ENCODE measurements around the gene RNF26.

RNF26 gene

DNA sequence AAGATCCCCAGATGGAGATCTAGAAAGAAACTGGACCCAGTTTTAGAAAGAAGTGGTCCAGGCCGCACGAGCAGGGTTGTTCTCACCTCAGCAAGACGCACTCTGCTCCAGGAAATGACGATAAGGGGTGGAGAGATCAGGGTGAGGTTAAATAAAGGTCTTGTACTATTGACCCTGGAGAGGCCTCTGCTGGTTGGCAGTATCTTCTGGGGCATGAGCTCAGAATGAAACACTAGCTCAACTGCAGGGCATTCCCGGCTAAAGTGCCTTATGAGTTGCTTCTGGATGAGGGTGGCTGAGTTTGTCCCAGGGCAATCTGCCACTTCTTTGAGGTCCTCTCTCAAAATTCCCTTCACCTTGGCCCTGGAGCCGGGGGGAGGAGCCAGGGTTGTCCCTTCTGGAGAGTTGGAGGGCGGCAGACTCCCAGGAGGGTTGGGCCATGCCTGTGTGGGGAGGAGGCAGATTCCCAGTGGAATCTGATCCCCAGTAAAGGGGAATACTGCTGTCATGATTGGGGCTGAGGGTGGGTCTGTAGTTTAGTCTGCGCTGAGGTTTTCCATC lies 36.2 kb downstream of the RNF26 start:
- peaks cover 2% of the 10 kb centered on the region; the same call in 1 of the 2 replicates for H3K4me1 ChIP-seq (ENCODE audit: control insufficient read depth, insufficient read depth, low read length)
- POLR2A ChIA-PET, result interaction anchor here (0.9 to 1.5 kb wide), 3 partner anchors 10 to 276 kb away, joined by 3 to 4 read pairs (median 4); no protein-coding TSS in a partner anchor

DNA sequence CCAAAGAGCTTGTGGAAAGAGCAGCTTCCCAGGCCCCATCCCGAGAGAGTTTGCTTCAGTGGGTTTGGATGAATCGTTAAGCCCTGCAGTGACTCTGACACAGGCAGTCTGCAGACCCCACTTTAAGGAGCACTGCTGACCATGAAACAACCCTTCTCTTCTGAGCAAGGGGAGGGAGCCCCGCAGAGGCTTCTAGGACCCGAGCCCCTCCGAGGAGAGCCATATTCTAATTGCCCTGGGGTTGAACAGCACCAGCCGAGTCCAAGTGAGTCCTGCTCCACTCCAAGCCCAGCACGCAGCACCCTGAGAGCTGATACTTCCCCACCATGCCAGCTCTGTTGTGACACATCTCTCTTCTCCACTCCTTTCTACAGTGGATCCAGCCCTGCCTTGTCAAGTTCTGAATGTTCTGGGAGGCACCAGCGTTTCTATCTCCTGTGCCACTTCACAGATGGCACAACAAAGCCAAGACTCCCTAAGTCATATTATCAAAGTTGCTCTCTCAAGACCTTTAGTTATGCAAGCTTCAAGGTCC lies 36.8 kb downstream of the RNF26 start:
- Histone ChIP-seq H3K36me3 (ENCODE audit: control insufficient read depth in 2 of 2, insufficient read depth in 1 of 2, low read length in 2 of 2) (no peaks in the 10 kb centered on the region), H3K4me3 (ENCODE audit: low read depth, low read length) (no peak overlapping the region), H3K4me1 (ENCODE audit: control insufficient read depth, insufficient read depth, low read length) (peaks cover 2% of the 10 kb centered on the region; the same call in 1 of the 2 replicates), H3K9me3 (ENCODE audit: control insufficient read depth, insufficient read depth, low read depth, low read length) (no peaks in the 10 kb centered on the region), H3K27ac (ENCODE audit: extremely low read depth, low read depth, low read length) (no peak overlapping the region)
- POLR2A ChIA-PET, result interaction anchor here (0.9 to 1.5 kb wide), 3 partner anchors 10 to 276 kb away, joined by 3 to 4 read pairs (median 4); no protein-coding TSS in a partner anchor
- CTCF ChIA-PET, result interaction anchor here (0.5 to 5.4 kb wide), 9 partner anchors 9 to 756 kb away, joined by 3 to 59 read pairs (median 5); partner anchors contain the start of genes C1QTNF5 and USP2
- TF ChIP-seq, protein P1, sequence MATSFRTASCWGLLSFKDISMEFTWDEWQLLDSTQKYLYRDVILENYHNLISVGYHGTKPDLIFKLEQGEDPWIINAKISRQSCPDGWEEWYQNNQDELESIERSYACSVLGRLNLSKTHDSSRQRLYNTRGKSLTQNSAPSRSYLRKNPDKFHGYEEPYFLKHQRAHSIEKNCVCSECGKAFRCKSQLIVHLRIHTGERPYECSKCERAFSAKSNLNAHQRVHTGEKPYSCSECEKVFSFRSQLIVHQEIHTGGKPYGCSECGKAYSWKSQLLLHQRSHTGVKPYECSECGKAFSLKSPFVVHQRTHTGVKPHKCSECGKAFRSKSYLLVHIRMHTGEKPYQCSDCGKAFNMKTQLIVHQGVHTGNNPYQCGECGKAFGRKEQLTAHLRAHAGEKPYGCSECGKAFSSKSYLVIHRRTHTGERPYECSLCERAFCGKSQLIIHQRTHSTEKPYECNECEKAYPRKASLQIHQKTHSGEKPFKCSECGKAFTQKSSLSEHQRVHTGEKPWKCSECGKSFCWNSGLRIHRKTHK (tag by site-specific recombination; IDR thresholded peaks at IDR 0.05), result no peak
- no peak for TF ChIP-seq BCL11A (tag by site-specific recombination; IDR thresholded peaks at IDR 0.05; ENCODE audit: low read depth)
- TF ChIP-seq, protein P2, sequence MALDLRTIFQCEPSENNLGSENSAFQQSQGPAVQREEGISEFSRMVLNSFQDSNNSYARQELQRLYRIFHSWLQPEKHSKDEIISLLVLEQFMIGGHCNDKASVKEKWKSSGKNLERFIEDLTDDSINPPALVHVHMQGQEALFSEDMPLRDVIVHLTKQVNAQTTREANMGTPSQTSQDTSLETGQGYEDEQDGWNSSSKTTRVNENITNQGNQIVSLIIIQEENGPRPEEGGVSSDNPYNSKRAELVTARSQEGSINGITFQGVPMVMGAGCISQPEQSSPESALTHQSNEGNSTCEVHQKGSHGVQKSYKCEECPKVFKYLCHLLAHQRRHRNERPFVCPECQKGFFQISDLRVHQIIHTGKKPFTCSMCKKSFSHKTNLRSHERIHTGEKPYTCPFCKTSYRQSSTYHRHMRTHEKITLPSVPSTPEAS (tag by site-specific recombination; IDR thresholded peaks at IDR 0.05), result no peak
- TF ChIP-seq, protein P3, sequence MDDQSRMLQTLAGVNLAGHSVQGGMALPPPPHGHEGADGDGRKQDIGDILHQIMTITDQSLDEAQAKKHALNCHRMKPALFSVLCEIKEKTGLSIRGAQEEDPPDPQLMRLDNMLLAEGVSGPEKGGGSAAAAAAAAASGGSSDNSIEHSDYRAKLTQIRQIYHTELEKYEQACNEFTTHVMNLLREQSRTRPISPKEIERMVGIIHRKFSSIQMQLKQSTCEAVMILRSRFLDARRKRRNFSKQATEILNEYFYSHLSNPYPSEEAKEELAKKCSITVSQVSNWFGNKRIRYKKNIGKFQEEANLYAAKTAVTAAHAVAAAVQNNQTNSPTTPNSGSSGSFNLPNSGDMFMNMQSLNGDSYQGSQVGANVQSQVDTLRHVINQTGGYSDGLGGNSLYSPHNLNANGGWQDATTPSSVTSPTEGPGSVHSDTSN (CRISPR knock-in tag; IDR thresholded peaks at IDR 0.05), result no peak
- TF ChIP-seq, protein P4, sequence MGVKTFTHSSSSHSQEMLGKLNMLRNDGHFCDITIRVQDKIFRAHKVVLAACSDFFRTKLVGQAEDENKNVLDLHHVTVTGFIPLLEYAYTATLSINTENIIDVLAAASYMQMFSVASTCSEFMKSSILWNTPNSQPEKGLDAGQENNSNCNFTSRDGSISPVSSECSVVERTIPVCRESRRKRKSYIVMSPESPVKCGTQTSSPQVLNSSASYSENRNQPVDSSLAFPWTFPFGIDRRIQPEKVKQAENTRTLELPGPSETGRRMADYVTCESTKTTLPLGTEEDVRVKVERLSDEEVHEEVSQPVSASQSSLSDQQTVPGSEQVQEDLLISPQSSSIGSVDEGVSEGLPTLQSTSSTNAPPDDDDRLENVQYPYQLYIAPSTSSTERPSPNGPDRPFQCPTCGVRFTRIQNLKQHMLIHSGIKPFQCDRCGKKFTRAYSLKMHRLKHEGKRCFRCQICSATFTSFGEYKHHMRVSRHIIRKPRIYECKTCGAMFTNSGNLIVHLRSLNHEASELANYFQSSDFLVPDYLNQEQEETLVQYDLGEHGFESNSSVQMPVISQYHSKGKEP (tag by site-specific recombination; IDR thresholded peaks at IDR 0.05), result no peak
- no peak for TF ChIP-seq YY2 (tag by site-specific recombination; IDR thresholded peaks at IDR 0.05)
- no peak for TF ChIP-seq ZNF211 (tag by site-specific recombination; IDR thresholded peaks at IDR 0.05; ENCODE audit: low read depth)
- TF ChIP-seq, protein P5, sequence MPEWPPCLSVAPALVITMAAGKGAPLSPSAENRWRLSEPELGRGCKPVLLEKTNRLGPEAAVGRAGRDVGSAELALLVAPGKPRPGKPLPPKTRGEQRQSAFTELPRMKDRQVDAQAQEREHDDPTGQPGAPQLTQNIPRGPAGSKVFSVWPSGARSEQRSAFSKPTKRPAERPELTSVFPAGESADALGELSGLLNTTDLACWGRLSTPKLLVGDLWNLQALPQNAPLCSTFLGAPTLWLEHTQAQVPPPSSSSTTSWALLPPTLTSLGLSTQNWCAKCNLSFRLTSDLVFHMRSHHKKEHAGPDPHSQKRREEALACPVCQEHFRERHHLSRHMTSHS (tag by site-specific recombination; IDR thresholded peaks at IDR 0.05), result no peak
- TF ChIP-seq, protein P6, sequence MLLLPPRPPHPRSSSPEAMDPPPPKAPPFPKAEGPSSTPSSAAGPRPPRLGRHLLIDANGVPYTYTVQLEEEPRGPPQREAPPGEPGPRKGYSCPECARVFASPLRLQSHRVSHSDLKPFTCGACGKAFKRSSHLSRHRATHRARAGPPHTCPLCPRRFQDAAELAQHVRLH (tag by site-specific recombination; IDR thresholded peaks at IDR 0.05), result no peak
- no peak for TF ChIP-seq ZBTB20 (tag by site-specific recombination; IDR thresholded peaks at IDR 0.05)
- no peak for TF ChIP-seq ZBTB21 (tag by site-specific recombination; IDR thresholded peaks at IDR 0.05)
- TF ChIP-seq ZNF48 (tag by site-specific recombination; IDR thresholded peaks at IDR 0.05), result no peak
- TF ChIP-seq ZFP69B (tag by site-specific recombination; IDR thresholded peaks at IDR 0.05), result no peak

More for the DNA sequence above, 36.2 kb downstream of the RNF26 start:
- Histone ChIP-seq H3K27ac (ENCODE audit: extremely low read depth, low read depth, low read length) (no peak overlapping the region), H3K9me3 (ENCODE audit: control insufficient read depth, insufficient read depth, low read depth, low read length) (no peaks in the 10 kb centered on the region), H3K4me3 (ENCODE audit: low read depth, low read length) (no peak overlapping the region), H3K36me3 (ENCODE audit: control insufficient read depth in 2 of 2, insufficient read depth in 1 of 2, low read length in 2 of 2) (no peaks in the 10 kb centered on the region)
- CTCF ChIA-PET, result interaction anchor here (0.5 to 5.4 kb wide), 12 partner anchors 10 to 756 kb away, joined by 3 to 59 read pairs (median 4); partner anchors contain the start of genes C1QTNF5, CBL and USP2
- TF ChIP-seq ZNF785 (tag by site-specific recombination; IDR thresholded peaks at IDR 0.05), result no peak
- TF ChIP-seq, protein P7, sequence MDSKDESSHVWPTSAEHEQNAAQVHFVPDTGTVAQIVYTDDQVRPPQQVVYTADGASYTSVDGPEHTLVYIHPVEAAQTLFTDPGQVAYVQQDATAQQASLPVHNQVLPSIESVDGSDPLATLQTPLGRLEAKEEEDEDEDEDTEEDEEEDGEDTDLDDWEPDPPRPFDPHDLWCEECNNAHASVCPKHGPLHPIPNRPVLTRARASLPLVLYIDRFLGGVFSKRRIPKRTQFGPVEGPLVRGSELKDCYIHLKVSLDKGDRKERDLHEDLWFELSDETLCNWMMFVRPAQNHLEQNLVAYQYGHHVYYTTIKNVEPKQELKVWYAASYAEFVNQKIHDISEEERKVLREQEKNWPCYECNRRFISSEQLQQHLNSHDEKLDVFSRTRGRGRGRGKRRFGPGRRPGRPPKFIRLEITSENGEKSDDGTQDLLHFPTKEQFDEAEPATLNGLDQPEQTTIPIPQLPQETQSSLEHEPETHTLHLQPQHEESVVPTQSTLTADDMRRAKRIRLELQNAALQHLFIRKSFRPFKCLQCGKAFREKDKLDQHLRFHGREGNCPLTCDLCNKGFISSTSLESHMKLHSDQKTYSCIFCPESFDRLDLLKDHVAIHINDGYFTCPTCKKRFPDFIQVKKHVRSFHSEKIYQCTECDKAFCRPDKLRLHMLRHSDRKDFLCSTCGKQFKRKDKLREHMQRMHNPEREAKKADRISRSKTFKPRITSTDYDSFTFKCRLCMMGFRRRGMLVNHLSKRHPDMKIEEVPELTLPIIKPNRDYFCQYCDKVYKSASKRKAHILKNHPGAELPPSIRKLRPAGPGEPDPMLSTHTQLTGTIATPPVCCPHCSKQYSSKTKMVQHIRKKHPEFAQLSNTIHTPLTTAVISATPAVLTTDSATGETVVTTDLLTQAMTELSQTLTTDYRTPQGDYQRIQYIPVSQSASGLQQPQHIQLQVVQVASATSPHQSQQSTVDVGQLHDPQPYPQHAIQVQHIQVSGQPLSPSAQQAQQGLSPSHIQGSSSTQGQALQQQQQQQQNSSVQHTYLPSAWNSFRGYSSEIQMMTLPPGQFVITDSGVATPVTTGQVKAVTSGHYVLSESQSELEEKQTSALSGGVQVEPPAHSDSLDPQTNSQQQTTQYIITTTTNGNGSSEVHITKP (tag by site-specific recombination; IDR thresholded peaks at IDR 0.05), result no peak
- TF ChIP-seq YY2 (tag by site-specific recombination; IDR thresholded peaks at IDR 0.05), result no peak
- no peak for TF ChIP-seq GLI2 (tag by site-specific recombination; IDR thresholded peaks at IDR 0.05; ENCODE audit: borderline replicate concordance, low read depth)
- no peak for TF ChIP-seq KLF7 (tag by site-specific recombination; IDR thresholded peaks at IDR 0.05; ENCODE audit: borderline replicate concordance)
- TF ChIP-seq MZF1 (tag by site-specific recombination; IDR thresholded peaks at IDR 0.05; ENCODE audit: borderline replicate concordance), result 0 out of 2 replicates have a peak, but pooled peaks have one; percentile 68
- TF ChIP-seq EGR2 (tag by site-specific recombination; IDR thresholded peaks at IDR 0.05; ENCODE audit: low read depth), result no peak
- no peak for TF ChIP-seq ZNF561 (tag by site-specific recombination; IDR thresholded peaks at IDR 0.05; ENCODE audit: borderline replicate concordance)
- TF ChIP-seq KLF1 (tag by site-specific recombination; IDR thresholded peaks at IDR 0.05), result peak; percentile 97
- TF ChIP-seq, protein P8, sequence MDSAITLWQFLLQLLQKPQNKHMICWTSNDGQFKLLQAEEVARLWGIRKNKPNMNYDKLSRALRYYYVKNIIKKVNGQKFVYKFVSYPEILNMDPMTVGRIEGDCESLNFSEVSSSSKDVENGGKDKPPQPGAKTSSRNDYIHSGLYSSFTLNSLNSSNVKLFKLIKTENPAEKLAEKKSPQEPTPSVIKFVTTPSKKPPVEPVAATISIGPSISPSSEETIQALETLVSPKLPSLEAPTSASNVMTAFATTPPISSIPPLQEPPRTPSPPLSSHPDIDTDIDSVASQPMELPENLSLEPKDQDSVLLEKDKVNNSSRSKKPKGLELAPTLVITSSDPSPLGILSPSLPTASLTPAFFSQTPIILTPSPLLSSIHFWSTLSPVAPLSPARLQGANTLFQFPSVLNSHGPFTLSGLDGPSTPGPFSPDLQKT (IDR thresholded peaks at IDR 0.05; ENCODE audit: borderline replicate concordance, low read depth, low read length), result no peak

Measured in HEK293 (cell line).